A673 (cell line): Measurements from ENCODE around the gene SCN10A.

Experiments used
- EZH2 ChIP-seq: fragments of 200-600 bp; sonication (generic); IDR thresholded peaks from 2 replicates; pipeline ENCODE4 v1.6.1; 2017; ENCODE audit warnings: borderline replicate concordance, low read depth, mild to moderate bottlenecking, mixed read lengths, antibody characterized with exemption, low read length; ENCODE audit not compliant: poor library complexity, severe bottlenecking
- TF ChIP-seq, protein P1 (sequence below): fragments of 300-800, 200-600 bp; sonication (generic); conservative IDR thresholded peaks from 2 replicates; pipeline ENCODE4 v1.5.1; 2017; ENCODE audit warnings: low read depth, mild to moderate bottlenecking, antibody characterized with exemption, low read length, moderate library complexity, mixed read lengths

- TF ChIP-seq, protein P1, sequence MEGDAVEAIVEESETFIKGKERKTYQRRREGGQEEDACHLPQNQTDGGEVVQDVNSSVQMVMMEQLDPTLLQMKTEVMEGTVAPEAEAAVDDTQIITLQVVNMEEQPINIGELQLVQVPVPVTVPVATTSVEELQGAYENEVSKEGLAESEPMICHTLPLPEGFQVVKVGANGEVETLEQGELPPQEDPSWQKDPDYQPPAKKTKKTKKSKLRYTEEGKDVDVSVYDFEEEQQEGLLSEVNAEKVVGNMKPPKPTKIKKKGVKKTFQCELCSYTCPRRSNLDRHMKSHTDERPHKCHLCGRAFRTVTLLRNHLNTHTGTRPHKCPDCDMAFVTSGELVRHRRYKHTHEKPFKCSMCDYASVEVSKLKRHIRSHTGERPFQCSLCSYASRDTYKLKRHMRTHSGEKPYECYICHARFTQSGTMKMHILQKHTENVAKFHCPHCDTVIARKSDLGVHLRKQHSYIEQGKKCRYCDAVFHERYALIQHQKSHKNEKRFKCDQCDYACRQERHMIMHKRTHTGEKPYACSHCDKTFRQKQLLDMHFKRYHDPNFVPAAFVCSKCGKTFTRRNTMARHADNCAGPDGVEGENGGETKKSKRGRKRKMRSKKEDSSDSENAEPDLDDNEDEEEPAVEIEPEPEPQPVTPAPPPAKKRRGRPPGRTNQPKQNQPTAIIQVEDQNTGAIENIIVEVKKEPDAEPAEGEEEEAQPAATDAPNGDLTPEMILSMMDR = no peak
- TF ChIP-seq EZH2 = no peak
These were observed 23.0 kb downstream of the SCN10A start for GRCh38 chr3:38792983-38793382.
